ENCODE measurements around the gene ZBTB20. TPM values are rescaled to one million over a fixed set of nuclear protein-coding genes. Genes with fewer than 3 reads are reported as not detected.

Gene ZBTB20
- total RNA-seq, 1 donor from 2014 or later = 19.1 TPM

GRCh38 chr3:114332342-114333179 is 814.5 kb downstream of the ZBTB20 start:
- no peak overlapping the region for H3K4me3 Mint-ChIP-seq (ENCODE audit: unreplicated experiment)
- no peak for DNase-seq (ENCODE audit: extremely low spot score, unreplicated experiment)
- no peak for TF ChIP-seq CTCF (IDR thresholded peaks at IDR 0.05)
- H3K27ac Mint-ChIP-seq (ENCODE audit: unreplicated experiment) = no peak overlapping the region
- peaks cover 12% of the 10 kb centered on the region for H3K9me3 Mint-ChIP-seq (ENCODE audit: unreplicated experiment)
- H3K27me3 Mint-ChIP-seq (ENCODE audit: unreplicated experiment) = peaks cover 3% of the 10 kb centered on the region
- H3K36me3 Mint-ChIP-seq (ENCODE audit: unreplicated experiment) = peaks cover 22% of the 10 kb centered on the region
- no peaks in the 10 kb centered on the region for H3K4me1 Mint-ChIP-seq (ENCODE audit: unreplicated experiment)

DNA sequence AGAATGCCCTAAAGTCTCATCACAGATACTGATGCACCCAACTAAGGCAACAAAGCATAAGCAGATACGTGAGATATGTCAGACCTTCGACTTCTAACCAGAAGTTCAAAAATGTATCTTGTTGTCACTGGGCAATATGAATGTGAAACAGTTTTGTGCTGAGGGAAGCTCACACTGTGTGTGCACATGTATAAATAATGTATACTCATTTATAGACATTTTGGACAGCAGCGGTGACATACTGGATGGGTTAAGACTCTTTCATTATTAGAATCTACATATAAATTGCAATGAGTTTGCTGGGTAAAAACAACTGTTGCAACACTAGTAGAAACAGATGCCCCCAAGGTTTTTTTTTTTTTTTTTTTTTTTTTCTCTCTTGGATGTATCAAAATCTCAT is 815.4 kb downstream of the ZBTB20 start:
- peaks cover 12% of the 10 kb centered on the region for H3K9me3 Mint-ChIP-seq (ENCODE audit: unreplicated experiment)
- no peak for DNase-seq (ENCODE audit: extremely low spot score, unreplicated experiment)
- no peak overlapping the region for H3K4me3 Mint-ChIP-seq (ENCODE audit: unreplicated experiment)
- H3K4me1 Mint-ChIP-seq (ENCODE audit: unreplicated experiment) = no peaks in the 10 kb centered on the region
- H3K27me3 Mint-ChIP-seq (ENCODE audit: unreplicated experiment) = peaks cover 3% of the 10 kb centered on the region
- TF ChIP-seq CTCF (IDR thresholded peaks at IDR 0.05) = no peak
- H3K27ac Mint-ChIP-seq (ENCODE audit: unreplicated experiment) = no peak overlapping the region
- H3K36me3 Mint-ChIP-seq (ENCODE audit: unreplicated experiment) = peaks cover 22% of the 10 kb centered on the region

- peaks cover 12% of the 10 kb centered on the region for H3K9me3 Mint-ChIP-seq (ENCODE audit: unreplicated experiment)
- H3K4me3 Mint-ChIP-seq (ENCODE audit: unreplicated experiment) = no peak overlapping the region
- H3K36me3 Mint-ChIP-seq (ENCODE audit: unreplicated experiment) = peaks cover 22% of the 10 kb centered on the region
- H3K27me3 Mint-ChIP-seq (ENCODE audit: unreplicated experiment) = peaks cover 3% of the 10 kb centered on the region
- no peak overlapping the region for H3K27ac Mint-ChIP-seq (ENCODE audit: unreplicated experiment)
- no peaks in the 10 kb centered on the region for H3K4me1 Mint-ChIP-seq (ENCODE audit: unreplicated experiment)
- no peak for TF ChIP-seq CTCF (IDR thresholded peaks at IDR 0.05)
- no peak for DNase-seq (ENCODE audit: extremely low spot score, unreplicated experiment)
Observed at GRCh38 chr3:114331007-114331406, 816.1 kb downstream of the ZBTB20 start.

- H3K9me3 Mint-ChIP-seq (ENCODE audit: unreplicated experiment) = peaks cover 12% of the 10 kb centered on the region
- no peaks in the 10 kb centered on the region for H3K27me3 Mint-ChIP-seq (ENCODE audit: unreplicated experiment)
- no peak for DNase-seq (ENCODE audit: extremely low spot score, unreplicated experiment)
- H3K4me3 Mint-ChIP-seq (ENCODE audit: unreplicated experiment) = no peak overlapping the region
- TF ChIP-seq CTCF (IDR thresholded peaks at IDR 0.05) = no peak
- H3K4me1 Mint-ChIP-seq (ENCODE audit: unreplicated experiment) = no peaks in the 10 kb centered on the region
- H3K36me3 Mint-ChIP-seq (ENCODE audit: unreplicated experiment) = peaks cover 22% of the 10 kb centered on the region
- no peak overlapping the region for H3K27ac Mint-ChIP-seq (ENCODE audit: unreplicated experiment)
Observed at GRCh38 chr3:114329823-114330222, 817.3 kb downstream of the ZBTB20 start.

- Mint-ChIP-seq H3K9me3 (ENCODE audit: unreplicated experiment) (peaks cover 12% of the 10 kb centered on the region), H3K36me3 (ENCODE audit: unreplicated experiment) (peaks cover 22% of the 10 kb centered on the region)
Observed at GRCh38 chr3:114328345-114328744, 818.7 kb downstream of the ZBTB20 start.

More at GRCh38 chr3:114328345-114328744, 818.7 kb downstream of the ZBTB20 start:
- Mint-ChIP-seq H3K4me3 (ENCODE audit: unreplicated experiment) (no peak overlapping the region), H3K27ac (ENCODE audit: unreplicated experiment) (no peak overlapping the region), H3K27me3 (ENCODE audit: unreplicated experiment) (no peaks in the 10 kb centered on the region), H3K4me1 (ENCODE audit: unreplicated experiment) (no peaks in the 10 kb centered on the region)
- DNase-seq (ENCODE audit: extremely low spot score, unreplicated experiment) = no peak
- TF ChIP-seq CTCF (IDR thresholded peaks at IDR 0.05) = no peak
